ENCODE measurements around the gene C8A. TPM values are rescaled to one million over a fixed set of nuclear protein-coding genes. Genes with fewer than 3 reads are reported as not detected.

C8A gene
- total and polyA plus RNA-seq, 10 of the 15 experiments (the other 5 are each of a cell fraction or from before 2014, with no cell fraction given): not detected

DNA sequence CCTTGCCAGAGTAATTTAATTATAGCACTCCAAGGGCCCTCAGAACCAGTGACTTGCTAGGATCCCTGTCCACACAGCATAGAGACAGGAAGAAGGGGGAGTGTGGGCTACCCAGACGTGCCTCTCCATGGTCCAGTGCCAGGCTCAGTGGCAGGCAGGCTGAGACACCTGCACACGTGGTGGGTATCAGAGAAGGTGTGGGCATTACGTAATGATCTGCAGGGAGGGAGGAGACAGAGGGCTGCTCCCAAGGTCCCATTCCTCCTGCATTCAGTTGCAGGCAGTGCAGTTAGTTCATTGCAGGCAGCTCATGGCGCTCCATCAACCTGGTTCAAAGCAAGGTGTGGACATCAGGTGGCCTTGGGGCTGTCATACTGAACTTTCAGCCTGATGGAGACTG lies 61.4 kb downstream of the C8A start:
- Histone ChIP-seq H3K36me3 (ENCODE audit: control insufficient read depth in 2 of 2, insufficient read depth in 2 of 2, low read length in 1 of 2) (no peaks in the 10 kb centered on the region), H3K9me3 (replicated peaks; ENCODE audit: control insufficient read depth, insufficient read depth, low read length) (no peaks in the 10 kb centered on the region), H3K4me3 (no peak overlapping the region), H2AFZ (ENCODE audit: control insufficient read depth, low read depth, low read length) (no peak overlapping the region), H4K20me1 (ENCODE audit: control insufficient read depth, insufficient read depth) (no peaks in the 10 kb centered on the region), H3K4me2 (ENCODE audit: control insufficient read depth, insufficient read depth) (no peak overlapping the region), H3K27me3 (replicated peaks in 1 of 2; ENCODE audit: control insufficient read depth in 2 of 2, insufficient read depth in 2 of 2, low read length in 1 of 2) (no peaks in the 10 kb centered on the region), H3K9ac (ENCODE audit: control insufficient read depth, insufficient read depth, low read length) (no peak overlapping the region), H3K4me1 (ENCODE audit: control insufficient read depth, insufficient read depth, low read length) (no peaks in the 10 kb centered on the region), H3K79me2 (ENCODE audit: control insufficient read depth, insufficient read depth, low read length) (no peaks in the 10 kb centered on the region), H3K27ac (ENCODE audit: control insufficient read depth, insufficient read depth) (no peak overlapping the region)
- ChIA-PET RAD21 (ENCODE audit: unreplicated experiment) (no interaction called here), POLR2A (no interaction called here), CTCF (no interaction called here), SMC1A (ENCODE audit: uncharacterized antibody, unreplicated experiment) (no interaction called here)
- no TSS peak for BruUV-seq (replicated peaks)
- WGBS (ENCODE audit: insufficient coverage, insufficient replicate concordance, low lambda C conversion rate, missing lambda C conversion rate): 10% methylated on average over 4 of the region's 4 CpGs
- TF ChIP-seq, protein P1, sequence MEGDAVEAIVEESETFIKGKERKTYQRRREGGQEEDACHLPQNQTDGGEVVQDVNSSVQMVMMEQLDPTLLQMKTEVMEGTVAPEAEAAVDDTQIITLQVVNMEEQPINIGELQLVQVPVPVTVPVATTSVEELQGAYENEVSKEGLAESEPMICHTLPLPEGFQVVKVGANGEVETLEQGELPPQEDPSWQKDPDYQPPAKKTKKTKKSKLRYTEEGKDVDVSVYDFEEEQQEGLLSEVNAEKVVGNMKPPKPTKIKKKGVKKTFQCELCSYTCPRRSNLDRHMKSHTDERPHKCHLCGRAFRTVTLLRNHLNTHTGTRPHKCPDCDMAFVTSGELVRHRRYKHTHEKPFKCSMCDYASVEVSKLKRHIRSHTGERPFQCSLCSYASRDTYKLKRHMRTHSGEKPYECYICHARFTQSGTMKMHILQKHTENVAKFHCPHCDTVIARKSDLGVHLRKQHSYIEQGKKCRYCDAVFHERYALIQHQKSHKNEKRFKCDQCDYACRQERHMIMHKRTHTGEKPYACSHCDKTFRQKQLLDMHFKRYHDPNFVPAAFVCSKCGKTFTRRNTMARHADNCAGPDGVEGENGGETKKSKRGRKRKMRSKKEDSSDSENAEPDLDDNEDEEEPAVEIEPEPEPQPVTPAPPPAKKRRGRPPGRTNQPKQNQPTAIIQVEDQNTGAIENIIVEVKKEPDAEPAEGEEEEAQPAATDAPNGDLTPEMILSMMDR (IDR thresholded peaks at IDR 0.05 in 2 of 3, conservative IDR thresholded peaks at IDR 0.05 in 1 of 3; ENCODE audit: control insufficient read depth in 2 of 3, extremely low read depth in 1 of 3, insufficient read depth in 1 of 3, low read depth in 3 of 3, low read length in 3 of 3): no peak
- TF ChIP-seq, protein P2, sequence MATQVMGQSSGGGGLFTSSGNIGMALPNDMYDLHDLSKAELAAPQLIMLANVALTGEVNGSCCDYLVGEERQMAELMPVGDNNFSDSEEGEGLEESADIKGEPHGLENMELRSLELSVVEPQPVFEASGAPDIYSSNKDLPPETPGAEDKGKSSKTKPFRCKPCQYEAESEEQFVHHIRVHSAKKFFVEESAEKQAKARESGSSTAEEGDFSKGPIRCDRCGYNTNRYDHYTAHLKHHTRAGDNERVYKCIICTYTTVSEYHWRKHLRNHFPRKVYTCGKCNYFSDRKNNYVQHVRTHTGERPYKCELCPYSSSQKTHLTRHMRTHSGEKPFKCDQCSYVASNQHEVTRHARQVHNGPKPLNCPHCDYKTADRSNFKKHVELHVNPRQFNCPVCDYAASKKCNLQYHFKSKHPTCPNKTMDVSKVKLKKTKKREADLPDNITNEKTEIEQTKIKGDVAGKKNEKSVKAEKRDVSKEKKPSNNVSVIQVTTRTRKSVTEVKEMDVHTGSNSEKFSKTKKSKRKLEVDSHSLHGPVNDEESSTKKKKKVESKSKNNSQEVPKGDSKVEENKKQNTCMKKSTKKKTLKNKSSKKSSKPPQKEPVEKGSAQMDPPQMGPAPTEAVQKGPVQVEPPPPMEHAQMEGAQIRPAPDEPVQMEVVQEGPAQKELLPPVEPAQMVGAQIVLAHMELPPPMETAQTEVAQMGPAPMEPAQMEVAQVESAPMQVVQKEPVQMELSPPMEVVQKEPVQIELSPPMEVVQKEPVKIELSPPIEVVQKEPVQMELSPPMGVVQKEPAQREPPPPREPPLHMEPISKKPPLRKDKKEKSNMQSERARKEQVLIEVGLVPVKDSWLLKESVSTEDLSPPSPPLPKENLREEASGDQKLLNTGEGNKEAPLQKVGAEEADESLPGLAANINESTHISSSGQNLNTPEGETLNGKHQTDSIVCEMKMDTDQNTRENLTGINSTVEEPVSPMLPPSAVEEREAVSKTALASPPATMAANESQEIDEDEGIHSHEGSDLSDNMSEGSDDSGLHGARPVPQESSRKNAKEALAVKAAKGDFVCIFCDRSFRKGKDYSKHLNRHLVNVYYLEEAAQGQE (IDR thresholded peaks at IDR 0.05; ENCODE audit: low read depth, low read length): no peak
- TF ChIP-seq SPI1 (IDR thresholded peaks at IDR 0.05; ENCODE audit: borderline replicate concordance, insufficient read depth, low read depth, low read length) (no peak), IRF4 (IDR thresholded peaks at IDR 0.05; ENCODE audit: low read depth, low read length) (no peak), EED (IDR thresholded peaks at IDR 0.05; ENCODE audit: low read depth) (no peak)
- in situ Hi-C loops (cut with MboI) (no loop called here), intact Hi-C loops (cut with micrococcal nuclease; ENCODE audit: unreplicated experiment) (no loop called here)
- DNase-seq (ENCODE audit: low read depth, low spot score) (no peak), FAIRE-seq (no peak), ATAC-seq (no peak)

Data from GM12878 (cell line).